ENCODE data around the gene QSER1. TPM values are rescaled to one million over a fixed set of nuclear protein-coding genes. Genes with fewer than 3 reads are reported as not detected.

Gene QSER1
- total RNA-seq, 1 experiment from 2014 or later = 111 TPM

GRCh38 chr11:32982626-32983025 lies 90.0 kb downstream of the QSER1 start:
- H3K4me3 ChIP-seq (ENCODE audit: low read depth, low read length, poor library complexity, severe bottlenecking) = no peak overlapping the region
- intact Hi-C loops (cut with micrococcal nuclease; ENCODE audit: unreplicated experiment) = no loop called here
- H3K27ac ChIP-seq (ENCODE audit: low read depth, low read length, poor library complexity, severe bottlenecking) = no peak overlapping the region
- H3K27me3 ChIP-seq (replicated peaks; ENCODE audit: insufficient read depth, low read depth, low read length, poor library complexity) = no peaks in the 10 kb centered on the region
- no peaks in the 10 kb centered on the region for H3K4me1 ChIP-seq (ENCODE audit: insufficient read depth, low read length, poor library complexity, severe bottlenecking)
- CTCF ChIA-PET = no interaction called here
- no peaks in the 10 kb centered on the region for H3K9me3 ChIP-seq (ENCODE audit: low read depth, low read length, poor library complexity, severe bottlenecking)
- TF ChIP-seq EZH2 (IDR thresholded peaks at IDR 0.05; ENCODE audit: borderline replicate concordance, low read depth, low read length, poor library complexity, severe bottlenecking) (no peak), CTCF (conservative IDR thresholded peaks at IDR 0.05; ENCODE audit: low read depth, low read length) (no peak)
- POLR2A ChIA-PET (ENCODE audit: low non-redundant PET) = no interaction called here
- DNase-seq (ENCODE audit: low spot score) = no peak
- no peaks in the 10 kb centered on the region for H3K36me3 ChIP-seq (ENCODE audit: insufficient read depth, low read length, poor library complexity, severe bottlenecking)
- BruUV-seq (replicated peaks) = no TSS peak

DNA sequence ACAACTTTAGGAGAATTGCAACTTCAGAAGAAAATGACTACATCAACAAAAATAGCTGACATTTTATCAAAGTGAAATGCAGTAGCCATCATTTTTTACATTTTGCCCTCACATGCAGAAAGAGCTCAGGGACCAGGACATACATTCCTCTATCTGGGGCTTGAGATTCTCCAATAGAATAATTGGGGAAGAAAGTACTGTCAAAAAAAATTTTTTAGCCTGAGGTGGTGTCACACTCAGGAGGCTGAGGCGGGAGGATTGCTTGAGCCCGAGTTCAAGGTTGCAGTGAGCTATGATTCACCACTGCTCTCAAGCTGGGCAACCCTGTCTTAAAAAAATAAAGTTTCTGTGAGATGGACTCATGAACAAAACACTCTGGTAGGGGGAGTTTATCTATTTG lies 90.9 kb downstream of the QSER1 start:
- H3K4me1 ChIP-seq (ENCODE audit: insufficient read depth, low read length, poor library complexity, severe bottlenecking) = no peaks in the 10 kb centered on the region
- no peak overlapping the region for H3K27ac ChIP-seq (ENCODE audit: low read depth, low read length, poor library complexity, severe bottlenecking)
- H3K36me3 ChIP-seq (ENCODE audit: insufficient read depth, low read length, poor library complexity, severe bottlenecking) = no peaks in the 10 kb centered on the region
- TF ChIP-seq EZH2 (IDR thresholded peaks at IDR 0.05; ENCODE audit: borderline replicate concordance, low read depth, low read length, poor library complexity, severe bottlenecking) (no peak), CTCF (conservative IDR thresholded peaks at IDR 0.05; ENCODE audit: low read depth, low read length) (no peak)
- DNase-seq (ENCODE audit: low spot score) = no peak
- no peaks in the 10 kb centered on the region for H3K27me3 ChIP-seq (replicated peaks; ENCODE audit: insufficient read depth, low read depth, low read length, poor library complexity)
- no peak overlapping the region for H3K4me3 ChIP-seq (ENCODE audit: low read depth, low read length, poor library complexity, severe bottlenecking)
- no TSS peak for BruUV-seq (replicated peaks)
- CTCF ChIA-PET = interaction anchor here (1.5 kb wide), 1 partner anchor 82 kb away, joined by 4 read pairs; no protein-coding TSS in a partner anchor
- intact Hi-C loops (cut with micrococcal nuclease; ENCODE audit: unreplicated experiment) = no loop called here
- POLR2A ChIA-PET (ENCODE audit: low non-redundant PET) = interaction anchor here (0.5 kb wide), 1 partner anchor 1129 kb away, joined by 6 read pairs; no protein-coding TSS in a partner anchor
- H3K9me3 ChIP-seq (ENCODE audit: low read depth, low read length, poor library complexity, severe bottlenecking) = no peaks in the 10 kb centered on the region

GRCh38 chr11:32985600-32985999 lies 93.0 kb downstream of the QSER1 start:
- no peak for DNase-seq (ENCODE audit: low spot score)
- ChIA-PET CTCF (no interaction called here), POLR2A (ENCODE audit: low non-redundant PET) (interaction anchor here (0.6 kb wide), 1 partner anchor 185 kb away, joined by 4 read pairs; no protein-coding TSS in a partner anchor)
- TF ChIP-seq EZH2 (IDR thresholded peaks at IDR 0.05; ENCODE audit: borderline replicate concordance, low read depth, low read length, poor library complexity, severe bottlenecking) (no peak), CTCF (conservative IDR thresholded peaks at IDR 0.05; ENCODE audit: low read depth, low read length) (no peak)
- Histone ChIP-seq H3K9me3 (ENCODE audit: low read depth, low read length, poor library complexity, severe bottlenecking) (no peaks in the 10 kb centered on the region), H3K4me3 (ENCODE audit: low read depth, low read length, poor library complexity, severe bottlenecking) (no peak overlapping the region), H3K36me3 (ENCODE audit: insufficient read depth, low read length, poor library complexity, severe bottlenecking) (no peaks in the 10 kb centered on the region), H3K27me3 (replicated peaks; ENCODE audit: insufficient read depth, low read depth, low read length, poor library complexity) (no peaks in the 10 kb centered on the region), H3K27ac (ENCODE audit: low read depth, low read length, poor library complexity, severe bottlenecking) (no peak overlapping the region), H3K4me1 (ENCODE audit: insufficient read depth, low read length, poor library complexity, severe bottlenecking) (no peaks in the 10 kb centered on the region)
- no TSS peak for BruUV-seq (replicated peaks)
- intact Hi-C loops (cut with micrococcal nuclease; ENCODE audit: unreplicated experiment) = no loop called here
